ENCODE data around the gene RNU6-1.

RNU6-1 gene

GRCh38 chr15:67828969-67829646, 10.7 kb downstream of the RNU6-1 start:
- peaks cover 22% of the 10 kb centered on the region for H3K4me1 ChIP-seq
- no peak overlapping the region for H3K9ac ChIP-seq
- H3K4me3 ChIP-seq = 0 out of 2 replicates have a peak overlapping the region, but pooled peaks have one; percentile 5
- 0 out of 2 replicates have a peak, but pooled peaks cover 4% of the 10 kb centered on the region for H3K36me3 ChIP-seq
- no peak overlapping the region for H3K27ac ChIP-seq
- no peak for TF ChIP-seq Cebpa-rat (IDR thresholded peaks at IDR 0.05)
- H4K20me1 ChIP-seq = peaks cover 21% of the 10 kb centered on the region; the same call in 1 of the 2 replicates
- H3K9me3 ChIP-seq = peaks cover 66% of the 10 kb centered on the region
- H3K27me3 ChIP-seq = peaks cover 99% of the 10 kb centered on the region
- H3K4me2 ChIP-seq = no peak overlapping the region

- H3K36me3 ChIP-seq = 0 out of 2 replicates have a peak, but pooled peaks cover 4% of the 10 kb centered on the region
- H3K4me2 ChIP-seq = no peak overlapping the region
- H3K9me3 ChIP-seq = peaks cover 73% of the 10 kb centered on the region
- TF ChIP-seq Cebpa-rat (IDR thresholded peaks at IDR 0.05) = no peak
- H3K4me1 ChIP-seq = peaks cover 16% of the 10 kb centered on the region
- H3K4me3 ChIP-seq = peak overlapping the region; percentile 38; the same call in 1 of the 2 replicates
- no peak overlapping the region for H3K9ac ChIP-seq
- no peak overlapping the region for H3K27ac ChIP-seq
- peaks cover 24% of the 10 kb centered on the region; the same call in 1 of the 2 replicates for H4K20me1 ChIP-seq
- peaks cover 99% of the 10 kb centered on the region for H3K27me3 ChIP-seq
These were observed 11.4 kb downstream of the RNU6-1 start for GRCh38 chr15:67828278-67828968.

GRCh38 chr15:67827562-67828277, 12.1 kb downstream of the RNU6-1 start:
- Histone ChIP-seq H3K36me3 (0 out of 2 replicates have a peak, but pooled peaks cover 4% of the 10 kb centered on the region), H3K9me3 (peaks cover 80% of the 10 kb centered on the region), H3K4me1 (peaks cover 8% of the 10 kb centered on the region), H3K4me2 (no peak overlapping the region), H3K9ac (no peak overlapping the region), H3K27ac (no peak overlapping the region), H4K20me1 (peaks cover 24% of the 10 kb centered on the region; the same call in 1 of the 2 replicates), H3K27me3 (peaks cover 99% of the 10 kb centered on the region), H3K4me3 (peak overlapping the region; percentile 38)
- TF ChIP-seq Cebpa-rat (IDR thresholded peaks at IDR 0.05) = no peak

GRCh38 chr15:67826717-67827561, 12.9 kb downstream of the RNU6-1 start:
- H3K9me3 ChIP-seq = peaks cover 88% of the 10 kb centered on the region
- peaks cover 99% of the 10 kb centered on the region for H3K27me3 ChIP-seq
- H4K20me1 ChIP-seq = peaks cover 28% of the 10 kb centered on the region; the same call in 1 of the 2 replicates
- TF ChIP-seq Cebpa-rat (IDR thresholded peaks at IDR 0.05) = no peak
- H3K27ac ChIP-seq = no peak overlapping the region
- no peak overlapping the region for H3K9ac ChIP-seq
- H3K4me3 ChIP-seq = no peak overlapping the region
- peaks cover 2% of the 10 kb centered on the region for H3K4me1 ChIP-seq
- no peak overlapping the region for H3K4me2 ChIP-seq
- H3K36me3 ChIP-seq = 0 out of 2 replicates have a peak, but pooled peaks cover 4% of the 10 kb centered on the region

GRCh38 chr15:67825881-67826716, 13.7 kb downstream of the RNU6-1 start:
- Histone ChIP-seq H3K4me1 (no peaks in the 10 kb centered on the region), H3K4me3 (peak overlapping the region; percentile 28; the same call in 1 of the 2 replicates), H3K27ac (no peak overlapping the region), H3K36me3 (0 out of 2 replicates have a peak, but pooled peaks cover 4% of the 10 kb centered on the region), H3K9ac (no peak overlapping the region), H4K20me1 (peaks cover 37% of the 10 kb centered on the region; the same call in 1 of the 2 replicates), H3K27me3 (peaks cover 99% of the 10 kb centered on the region), H3K9me3 (peaks cover 91% of the 10 kb centered on the region), H3K4me2 (no peak overlapping the region)
- TF ChIP-seq Cebpa-rat (IDR thresholded peaks at IDR 0.05) = no peak

GRCh38 chr15:67824976-67825880, 14.6 kb downstream of the RNU6-1 start, which contains the start of gene SKOR1:
TSS of gene SKOR1 (plus strand) at chr15:67825509. CDS start at chr15:67825603, 94 bp downstream.
- no peaks in the 10 kb centered on the region for H3K4me1 ChIP-seq
- TF ChIP-seq Cebpa-rat (IDR thresholded peaks at IDR 0.05) = no peak
- H3K9ac ChIP-seq = no peak within 1 kb of the TSS
- peaks cover 45% of the 10 kb centered on the region; the same call in 1 of the 2 replicates for H4K20me1 ChIP-seq
- 0 out of 2 replicates have a peak, but pooled peaks cover 4% of the 10 kb centered on the region for H3K36me3 ChIP-seq
- peaks cover 90% of the 10 kb centered on the region for H3K9me3 ChIP-seq
- no peak within 1 kb of the TSS for H3K27ac ChIP-seq
- no peak within 1 kb of the TSS for H3K4me2 ChIP-seq
- H3K27me3 ChIP-seq = peaks cover 99% of the 10 kb centered on the region
- H3K4me3 ChIP-seq = peak within 1 kb of the TSS; percentile 28; the same call in 1 of the 2 replicates

- TF ChIP-seq Cebpa-rat (IDR thresholded peaks at IDR 0.05) = no peak
- H3K4me1 ChIP-seq = no peaks in the 10 kb centered on the region
- H4K20me1 ChIP-seq = peaks cover 52% of the 10 kb centered on the region; the same call in 1 of the 2 replicates
- H3K9me3 ChIP-seq = peaks cover 84% of the 10 kb centered on the region
- H3K36me3 ChIP-seq = 0 out of 2 replicates have a peak, but pooled peaks cover 4% of the 10 kb centered on the region
- peaks cover 99% of the 10 kb centered on the region for H3K27me3 ChIP-seq
- no peak overlapping the region for H3K4me2 ChIP-seq
- no peak overlapping the region for H3K9ac ChIP-seq
- 0 out of 2 replicates have a peak overlapping the region, but pooled peaks have one; percentile 31 for H3K4me3 ChIP-seq
- no peak overlapping the region for H3K27ac ChIP-seq
These were observed 15.5 kb downstream of the RNU6-1 start for GRCh38 chr15:67824197-67824968.

All from BLaER1 (cell line).